HG02981 (cell line): ENCODE measurements around the gene GNB5.
"Not testable (repeated sequence)": the region's sequence is repeated elsewhere in the genome, so short reads cannot be mapped to it uniquely, and the experiment has no call there.

Experiments used
- ATAC-seq: cut with Tn5 transposase; IDR thresholded peaks from one replicate; pipeline ENCODE4 v1.9.1; 2021; ENCODE audit warnings: mild to moderate bottlenecking, moderate library complexity; ENCODE audit not compliant: unreplicated experiment

The GNB5 gene

GRCh38 chr15:52097180-52097579, 94.0 kb downstream of the GNB5 start:
- no peak for ATAC-seq

GRCh38 chr15:52096536-52096935, 94.7 kb downstream of the GNB5 start:
- not testable (repeated sequence) for ATAC-seq

- no peak for ATAC-seq
Measured at GRCh38 chr15:52095597-52096262, 95.5 kb downstream of the GNB5 start.

GRCh38 chr15:52094811-52095584, 96.2 kb downstream of the GNB5 start:
- no peak for ATAC-seq

GRCh38 chr15:52093539-52094510, 97.4 kb downstream of the GNB5 start:
- ATAC-seq: no peak

GRCh38 chr15:52093167-52093538, 98.0 kb downstream of the GNB5 start:
- no peak for ATAC-seq

- ATAC-seq: no peak
Measured at GRCh38 chr15:52090193-52090592, 101.0 kb downstream of the GNB5 start.

- no peak for ATAC-seq
Measured at GRCh38 chr15:52086011-52086786, 105.0 kb downstream of the GNB5 start.

- ATAC-seq: no peak
Measured at GRCh38 chr15:52085299-52085698, 105.9 kb downstream of the GNB5 start.

- ATAC-seq: no peak
Measured at GRCh38 chr15:52083603-52084002, 107.6 kb downstream of the GNB5 start.

GRCh38 chr15:52083037-52083359, 108.2 kb downstream of the GNB5 start:
- not testable (repeated sequence) for ATAC-seq

GRCh38 chr15:52082197-52083036, 108.8 kb downstream of the GNB5 start:
- no peak for ATAC-seq

- no peak for ATAC-seq
Measured at GRCh38 chr15:52080706-52081392, 110.3 kb downstream of the GNB5 start.

GRCh38 chr15:52080031-52080430, 111.2 kb downstream of the GNB5 start:
- no peak for ATAC-seq

- no peak for ATAC-seq
Measured at GRCh38 chr15:52078876-52079700, 112.1 kb downstream of the GNB5 start.

- ATAC-seq: no peak
Measured at GRCh38 chr15:52078197-52078875, 112.9 kb downstream of the GNB5 start.

- ATAC-seq: peak; percentile 59
Measured at GRCh38 chr15:52076889-52077781, 114.1 kb downstream of the GNB5 start.
